ENCODE results near the gene RNFT2. TPM values are rescaled to one million over a fixed set of nuclear protein-coding genes. Genes with fewer than 3 reads are reported as not detected.

Gene RNFT2
- polyA plus RNA-seq, 1 donor from 2014 or later, result 20.6 TPM

GRCh38 chr12:116804051-116804450 is 65.9 kb downstream of the RNFT2 start:
- TF ChIP-seq TAF1 (IDR thresholded peaks at IDR 0.05; ENCODE audit: low read depth) (no peak), POLR2AphosphoS5 (IDR thresholded peaks at IDR 0.05) (no peak), EZH2 (IDR thresholded peaks at IDR 0.05; ENCODE audit: borderline replicate concordance, insufficient read depth, low read length, poor library complexity, severe bottlenecking) (no peak), CTCF (IDR thresholded peaks at IDR 0.05; ENCODE audit: poor library complexity, severe bottlenecking) (no peak)
- no peaks in the 10 kb centered on the region for H3K9me2 ChIP-seq (ENCODE audit: insufficient read depth, low read length)
- no peak overlapping the region for H2AFZ ChIP-seq (ENCODE audit: low read depth, low read length)
- no peaks in the 10 kb centered on the region for H4K20me1 ChIP-seq (ENCODE audit: insufficient read depth)
- H3K27ac ChIP-seq (ENCODE audit: low read length), result no peak overlapping the region
- no peak overlapping the region for H3K4me2 ChIP-seq (ENCODE audit: low read length)
- no peak overlapping the region for H3K9ac ChIP-seq (ENCODE audit: low read length)
- no peaks in the 10 kb centered on the region for H3K9me3 ChIP-seq (ENCODE audit: low read length)
- H3K36me3 ChIP-seq (ENCODE audit: insufficient read depth, low read length), result peaks cover 2% of the 10 kb centered on the region
- H3K27me3 ChIP-seq (ENCODE audit: insufficient read depth, low read depth, low read length), result no peaks in the 10 kb centered on the region
- no peak overlapping the region for H3K4me3 ChIP-seq (ENCODE audit: low read length)
- no peaks in the 10 kb centered on the region for H3F3A ChIP-seq (ENCODE audit: insufficient read depth, low read length, poor library complexity, severe bottlenecking)
- H3K79me2 ChIP-seq (replicated peaks; ENCODE audit: insufficient read depth, low read length), result no peaks in the 10 kb centered on the region

- H3K27ac ChIP-seq (ENCODE audit: low read length), result no peak overlapping the region
- no peak overlapping the region for H3K4me3 ChIP-seq (ENCODE audit: low read length)
- no peaks in the 10 kb centered on the region for H3K9me3 ChIP-seq (ENCODE audit: low read length)
- no peaks in the 10 kb centered on the region for H4K20me1 ChIP-seq (ENCODE audit: insufficient read depth)
- TF ChIP-seq REST (IDR thresholded peaks at IDR 0.05; ENCODE audit: borderline replicate concordance), result no peak
- no peak for TF ChIP-seq POLR2AphosphoS5 (IDR thresholded peaks at IDR 0.05)
- no peak for TF ChIP-seq CTCF (IDR thresholded peaks at IDR 0.05; ENCODE audit: poor library complexity, severe bottlenecking)
- no peaks in the 10 kb centered on the region for H3K27me3 ChIP-seq (ENCODE audit: insufficient read depth, low read depth, low read length)
- H3K36me3 ChIP-seq (ENCODE audit: insufficient read depth, low read length), result no peaks in the 10 kb centered on the region
- no peaks in the 10 kb centered on the region for H3K79me2 ChIP-seq (replicated peaks; ENCODE audit: insufficient read depth, low read length)
- no peak overlapping the region for H2AFZ ChIP-seq (ENCODE audit: low read depth, low read length)
- no peak overlapping the region for H3K9ac ChIP-seq (ENCODE audit: low read length)
- no peak overlapping the region for H3K4me2 ChIP-seq (ENCODE audit: low read length)
- no peaks in the 10 kb centered on the region for H3K9me2 ChIP-seq (ENCODE audit: insufficient read depth, low read length)
- no peaks in the 10 kb centered on the region for H3F3A ChIP-seq (ENCODE audit: insufficient read depth, low read length, poor library complexity, severe bottlenecking)
Measured at GRCh38 chr12:116806845-116807440, 68.8 kb downstream of the RNFT2 start.

GRCh38 chr12:116807546-116807945 is 69.4 kb downstream of the RNFT2 start:
- H3K27ac ChIP-seq (ENCODE audit: low read length), result no peak overlapping the region
- H3K4me3 ChIP-seq (ENCODE audit: low read length), result no peak overlapping the region

More at GRCh38 chr12:116807546-116807945, 69.4 kb downstream of the RNFT2 start:
- no peaks in the 10 kb centered on the region for H3F3A ChIP-seq (ENCODE audit: insufficient read depth, low read length, poor library complexity, severe bottlenecking)
- H3K9me3 ChIP-seq (ENCODE audit: low read length), result no peaks in the 10 kb centered on the region
- no peak for TF ChIP-seq EZH2 (IDR thresholded peaks at IDR 0.05; ENCODE audit: borderline replicate concordance, insufficient read depth, low read length, poor library complexity, severe bottlenecking)
- TF ChIP-seq CTCF (IDR thresholded peaks at IDR 0.05; ENCODE audit: poor library complexity, severe bottlenecking), result no peak
- H2AFZ ChIP-seq (ENCODE audit: low read depth, low read length), result no peak overlapping the region
- H3K9me2 ChIP-seq (ENCODE audit: insufficient read depth, low read length), result no peaks in the 10 kb centered on the region
- H3K36me3 ChIP-seq (ENCODE audit: insufficient read depth, low read length), result no peaks in the 10 kb centered on the region
- no peak overlapping the region for H3K4me2 ChIP-seq (ENCODE audit: low read length)
- H3K27me3 ChIP-seq (ENCODE audit: insufficient read depth, low read depth, low read length), result no peaks in the 10 kb centered on the region
- H3K9ac ChIP-seq (ENCODE audit: low read length), result no peak overlapping the region
- no peaks in the 10 kb centered on the region for H3K79me2 ChIP-seq (replicated peaks; ENCODE audit: insufficient read depth, low read length)
- no peaks in the 10 kb centered on the region for H4K20me1 ChIP-seq (ENCODE audit: insufficient read depth)

Data from neural cell (in vitro differentiated cells).